Smooth muscle cell (in vitro differentiated cells): Measurements from ENCODE around the gene ZYX. TPM values are rescaled to one million over a fixed set of nuclear protein-coding genes. Genes with fewer than 3 reads are reported as not detected.

Experiments
- DNase-seq: peaks from one replicate; lab custom pipeline; 2025; ENCODE audit not compliant: unreplicated experiment; lab: John Stamatoyannopoulos, UW
- H2AFZ ChIP-seq: fragments of 200-600 bp; sonication (generic); 2 replicates; pipeline ENCODE4 v1.6.0; 2016; ENCODE audit warnings: antibody characterized with exemption, low read depth, mild to moderate bottlenecking
- H3F3A ChIP-seq: fragments of 200-600 bp; sonication (generic); 2 replicates; pipeline ENCODE4 v1.6.0; 2017; ENCODE audit warnings: antibody characterized with exemption, low read depth
- H3K27ac ChIP-seq: fragments of 200-600 bp; sonication (generic); 2 replicates; pipeline ENCODE4 v1.5.1; 2016; ENCODE audit warnings: low read depth, mild to moderate bottlenecking
- H3K27me3 ChIP-seq: fragments of 200-600 bp; sonication (generic); 2 replicates; pipeline ENCODE4 v1.6.1; 2016; ENCODE audit warnings: low read depth, mild to moderate bottlenecking
- H3K36me3 ChIP-seq: fragments of 200-600 bp; sonication (generic); 2 replicates; pipeline ENCODE4 v1.5.1; 2016; ENCODE audit warnings: low read depth
- H3K4me1 ChIP-seq: fragments of 200-600 bp; sonication (generic); 2 replicates; pipeline ENCODE4 v1.5.1; 2016; ENCODE audit warnings: low read depth
- H3K4me2 ChIP-seq: fragments of 200-600 bp; sonication (generic); 2 replicates; pipeline ENCODE4 v1.6.0; 2016; ENCODE audit warnings: mild to moderate bottlenecking
- H3K4me3 ChIP-seq: fragments of 200-600 bp; sonication (generic); 2 replicates; pipeline ENCODE4 v1.5.1; 2016; ENCODE audit warnings: mild to moderate bottlenecking
- H3K79me2 ChIP-seq: fragments of 200-600 bp; sonication (generic); 2 replicates; pipeline ENCODE4 v1.6.0; 2016; ENCODE audit warnings: low read depth, mild to moderate bottlenecking
- H3K9ac ChIP-seq: fragments of 200-600 bp; sonication (generic); 2 replicates; pipeline ENCODE4 v1.6.0; 2016; ENCODE audit warnings: low read depth
- H3K9me3 ChIP-seq: fragments of 200-600 bp; sonication (generic); replicated peaks from 2 replicates; pipeline ENCODE4 v1.5.1; 2016; ENCODE audit warnings: low read depth
- H4K20me1 ChIP-seq: fragments of 200-600 bp; sonication (generic); 2 replicates; pipeline ENCODE4 v1.6.0; 2016; ENCODE audit warnings: low read depth
- WGBS: methylation state at CpG from one replicate; pipeline ENCODE4 v1.1.7; 2016; ENCODE audit warnings: low lambda C conversion rate; 5-methylcytosine and 5-hydroxymethylcytosine counted together
- polyA plus RNA-seq: library from polyadenylated mRNA; unstranded; fragments of >200 nt; fragmentation: Nextera tagmentation; extraction: Ambion mirVana; gene quantifications from 2 replicates; pipeline ENCODE4 v1.2.1, GENCODE V29; 2016
- total RNA-seq: library from RNA; depleted of rRNA; stranded (reverse); fragments of >200 nt; gene quantifications from 2 replicates; pipeline ENCODE4 v1.2.3, GENCODE V29; 2014
- TF ChIP-seq, protein P1 (sequence below): fragments of 200-600 bp; sonication (generic); IDR thresholded peaks from 2 replicates; pipeline ENCODE4 v1.5.1; 2017; ENCODE audit warnings: borderline replicate concordance, mild to moderate bottlenecking, antibody characterized with exemption; ENCODE audit not compliant: insufficient read depth, poor library complexity, severe bottlenecking

The ZYX gene
- total and polyA plus RNA-seq, 2 experiments from 2014 or later, result 71.1 to 322 TPM

DNA sequence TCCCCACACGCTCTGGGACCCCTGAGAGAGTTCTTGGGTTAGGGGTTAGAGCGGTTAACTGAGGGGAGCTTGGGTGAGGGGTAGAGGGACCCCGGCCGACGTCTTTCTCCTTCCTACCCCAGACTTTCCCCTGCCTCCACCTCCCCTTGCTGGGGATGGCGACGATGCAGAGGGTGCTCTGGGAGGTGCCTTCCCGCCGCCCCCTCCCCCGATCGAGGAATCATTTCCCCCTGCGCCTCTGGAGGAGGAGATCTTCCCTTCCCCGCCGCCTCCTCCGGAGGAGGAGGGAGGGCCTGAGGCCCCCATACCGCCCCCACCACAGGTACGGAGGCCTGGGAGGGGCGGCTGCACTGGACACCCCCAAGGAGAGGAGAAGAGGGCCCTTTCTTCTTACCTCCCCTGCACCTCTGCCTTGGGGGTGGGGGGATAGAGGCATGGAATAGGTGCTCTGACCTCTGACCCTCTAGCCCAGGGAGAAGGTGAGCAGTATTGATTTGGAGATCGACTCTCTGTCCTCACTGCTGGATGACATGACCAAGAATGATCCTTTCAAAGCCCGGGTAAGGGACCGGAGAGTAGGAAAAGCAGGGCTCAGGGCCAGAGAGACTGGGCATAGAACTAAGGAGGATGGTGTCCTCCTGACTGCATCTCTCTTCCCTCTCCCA is 1.1 kb downstream of the ZYX start:
- Histone ChIP-seq H3K9ac (peak overlapping the region; percentile 96), H4K20me1 (peaks cover 59% of the 10 kb centered on the region), H3K36me3 (no peaks in the 10 kb centered on the region), H3K79me2 (peaks cover 75% of the 10 kb centered on the region), H3K4me1 (peaks cover 38% of the 10 kb centered on the region), H2AFZ (no peak overlapping the region), H3F3A (peaks cover 35% of the 10 kb centered on the region), H3K4me2 (peak overlapping the region; percentile 85), H3K4me3 (peak overlapping the region; percentile 100), H3K9me3 (no peaks in the 10 kb centered on the region), H3K27me3 (no peaks in the 10 kb centered on the region), H3K27ac (peak overlapping the region; percentile 97)
- TF ChIP-seq, protein P1, sequence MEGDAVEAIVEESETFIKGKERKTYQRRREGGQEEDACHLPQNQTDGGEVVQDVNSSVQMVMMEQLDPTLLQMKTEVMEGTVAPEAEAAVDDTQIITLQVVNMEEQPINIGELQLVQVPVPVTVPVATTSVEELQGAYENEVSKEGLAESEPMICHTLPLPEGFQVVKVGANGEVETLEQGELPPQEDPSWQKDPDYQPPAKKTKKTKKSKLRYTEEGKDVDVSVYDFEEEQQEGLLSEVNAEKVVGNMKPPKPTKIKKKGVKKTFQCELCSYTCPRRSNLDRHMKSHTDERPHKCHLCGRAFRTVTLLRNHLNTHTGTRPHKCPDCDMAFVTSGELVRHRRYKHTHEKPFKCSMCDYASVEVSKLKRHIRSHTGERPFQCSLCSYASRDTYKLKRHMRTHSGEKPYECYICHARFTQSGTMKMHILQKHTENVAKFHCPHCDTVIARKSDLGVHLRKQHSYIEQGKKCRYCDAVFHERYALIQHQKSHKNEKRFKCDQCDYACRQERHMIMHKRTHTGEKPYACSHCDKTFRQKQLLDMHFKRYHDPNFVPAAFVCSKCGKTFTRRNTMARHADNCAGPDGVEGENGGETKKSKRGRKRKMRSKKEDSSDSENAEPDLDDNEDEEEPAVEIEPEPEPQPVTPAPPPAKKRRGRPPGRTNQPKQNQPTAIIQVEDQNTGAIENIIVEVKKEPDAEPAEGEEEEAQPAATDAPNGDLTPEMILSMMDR, result no peak
- DNase-seq, result no peak
- WGBS, result 8% methylated on average over 18 of the region's 21 CpGs

DNA sequence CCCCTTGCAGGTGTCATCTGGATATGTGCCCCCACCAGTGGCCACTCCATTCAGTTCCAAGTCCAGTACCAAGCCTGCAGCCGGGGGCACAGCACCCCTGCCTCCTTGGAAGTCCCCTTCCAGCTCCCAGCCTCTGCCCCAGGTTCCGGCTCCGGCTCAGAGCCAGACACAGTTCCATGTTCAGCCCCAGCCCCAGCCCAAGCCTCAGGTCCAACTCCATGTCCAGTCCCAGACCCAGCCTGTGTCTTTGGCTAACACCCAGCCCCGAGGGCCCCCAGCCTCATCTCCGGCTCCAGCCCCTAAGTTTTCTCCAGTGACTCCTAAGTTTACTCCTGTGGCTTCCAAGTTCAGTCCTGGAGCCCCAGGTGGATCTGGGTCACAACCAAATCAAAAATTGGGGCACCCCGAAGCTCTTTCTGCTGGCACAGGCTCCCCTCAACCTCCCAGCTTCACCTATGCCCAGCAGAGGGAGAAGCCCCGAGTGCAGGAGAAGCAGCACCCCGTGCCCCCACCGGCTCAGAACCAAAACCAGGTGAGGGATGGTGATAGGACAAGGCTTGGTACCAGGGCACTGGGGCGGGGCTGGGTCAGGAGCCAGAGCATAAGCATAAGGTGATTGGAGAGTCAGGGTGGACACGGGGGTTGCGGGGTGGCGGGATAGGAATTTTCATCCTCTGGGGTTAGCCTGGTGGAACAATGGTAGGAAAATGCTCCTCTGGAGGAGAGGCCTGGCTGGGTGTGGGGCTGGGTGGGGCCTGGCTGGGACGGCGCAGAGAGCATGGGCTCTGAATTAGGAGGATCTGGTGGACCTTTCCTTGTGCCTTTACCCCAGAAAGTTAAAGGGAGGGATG is 1.9 kb downstream of the ZYX start:
- H3K27ac ChIP-seq, result peak overlapping the region; percentile 97
- no peaks in the 10 kb centered on the region for H3K27me3 ChIP-seq
- no peaks in the 10 kb centered on the region for H3K9me3 ChIP-seq
- peaks cover 66% of the 10 kb centered on the region for H4K20me1 ChIP-seq
- no peaks in the 10 kb centered on the region for H3K36me3 ChIP-seq
- H3F3A ChIP-seq, result peaks cover 35% of the 10 kb centered on the region
- no peak overlapping the region for H2AFZ ChIP-seq
- peak overlapping the region; percentile 96 for H3K9ac ChIP-seq
- peak overlapping the region; percentile 85 for H3K4me2 ChIP-seq
- 82% methylated on average over 15 of the region's 15 CpGs for WGBS
- H3K4me1 ChIP-seq, result peaks cover 38% of the 10 kb centered on the region
- H3K79me2 ChIP-seq, result peaks cover 73% of the 10 kb centered on the region
- DNase-seq, result no peak
- peak overlapping the region; percentile 100 for H3K4me3 ChIP-seq
- TF ChIP-seq, protein P1, result no peak

DNA sequence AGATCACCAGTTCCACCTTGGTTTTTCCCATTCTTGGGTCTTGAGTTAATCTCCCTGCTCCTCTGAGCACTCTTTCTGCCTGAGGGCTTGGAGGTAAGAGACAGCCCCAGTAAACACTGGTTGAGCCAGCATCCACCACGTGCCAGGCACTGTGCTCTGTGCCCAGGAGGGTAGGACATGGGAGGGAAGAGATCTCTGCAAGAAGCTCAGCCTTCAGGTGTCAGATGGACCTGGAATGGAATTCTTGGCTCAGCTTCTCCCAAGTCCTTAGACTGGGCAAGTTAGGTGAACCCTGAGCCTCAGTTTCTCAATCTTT is 2.5 kb downstream of the ZYX start:
- Histone ChIP-seq H3K4me2 (peak overlapping the region; percentile 85), H3K9ac (no peak overlapping the region), H4K20me1 (peaks cover 72% of the 10 kb centered on the region), H3K79me2 (peaks cover 71% of the 10 kb centered on the region), H2AFZ (no peak overlapping the region), H3K27me3 (no peaks in the 10 kb centered on the region), H3K4me1 (peaks cover 36% of the 10 kb centered on the region), H3F3A (peaks cover 38% of the 10 kb centered on the region), H3K27ac (peak overlapping the region; percentile 97), H3K4me3 (peak overlapping the region; percentile 100), H3K9me3 (no peaks in the 10 kb centered on the region), H3K36me3 (no peaks in the 10 kb centered on the region)
- no peak for DNase-seq
- 43% methylated on average over 1 of the region's 1 CpG for WGBS
- TF ChIP-seq, protein P1, result no peak
